GM21786 (cell line): Measurements from ENCODE around the gene IPO13.

Experiments
- ATAC-seq: cut with Tn5 transposase; IDR thresholded peaks from one replicate; pipeline ENCODE4 v1.9.1; 2021; ENCODE audit not compliant: unreplicated experiment

Gene IPO13

DNA sequence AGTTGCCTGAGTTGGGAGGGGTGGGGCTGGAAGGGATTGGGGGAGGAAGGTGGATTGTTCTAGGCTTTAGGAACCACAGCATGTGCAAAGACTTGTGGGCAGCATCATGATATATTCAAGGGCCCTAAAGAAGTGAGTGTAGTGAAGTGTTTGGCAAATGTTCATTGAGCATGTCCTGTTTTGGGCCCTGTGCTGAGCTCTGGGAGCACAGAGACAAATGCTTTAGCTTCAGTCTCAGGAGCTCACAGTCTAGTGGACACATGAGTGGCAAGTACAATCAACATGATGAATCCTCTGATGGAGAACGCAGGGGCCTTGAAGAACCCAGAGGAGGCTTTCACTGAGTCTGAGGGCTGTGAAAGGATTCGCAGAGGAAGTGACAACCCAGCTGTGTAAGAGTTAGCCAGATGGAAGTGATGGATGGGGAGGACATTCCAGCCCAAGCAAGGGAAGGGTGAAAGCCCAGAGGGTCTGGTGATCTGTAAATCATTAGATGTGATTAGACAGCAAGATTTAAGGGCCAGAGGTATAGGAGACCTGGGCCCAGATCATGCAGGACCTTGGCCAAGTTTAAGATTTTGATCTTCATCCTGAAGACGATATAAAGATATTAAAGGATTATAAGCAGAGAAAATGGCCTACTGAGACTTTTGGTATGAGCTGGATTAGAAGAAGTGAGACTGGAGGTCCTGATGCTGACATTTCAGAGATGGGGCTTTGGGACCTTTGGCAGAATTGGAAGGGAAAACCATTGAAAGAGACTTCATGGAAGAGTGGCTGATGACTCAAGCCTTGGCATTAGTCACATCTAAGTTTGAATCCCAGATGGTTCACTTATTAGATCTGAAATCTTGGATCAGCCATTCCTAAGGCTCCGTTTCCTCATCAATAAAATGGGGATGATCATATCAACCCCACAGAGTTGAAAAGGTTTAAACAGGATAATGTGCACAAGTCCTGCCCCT, 4.6 kb downstream of the IPO13 start:
- no peak for ATAC-seq

DNA sequence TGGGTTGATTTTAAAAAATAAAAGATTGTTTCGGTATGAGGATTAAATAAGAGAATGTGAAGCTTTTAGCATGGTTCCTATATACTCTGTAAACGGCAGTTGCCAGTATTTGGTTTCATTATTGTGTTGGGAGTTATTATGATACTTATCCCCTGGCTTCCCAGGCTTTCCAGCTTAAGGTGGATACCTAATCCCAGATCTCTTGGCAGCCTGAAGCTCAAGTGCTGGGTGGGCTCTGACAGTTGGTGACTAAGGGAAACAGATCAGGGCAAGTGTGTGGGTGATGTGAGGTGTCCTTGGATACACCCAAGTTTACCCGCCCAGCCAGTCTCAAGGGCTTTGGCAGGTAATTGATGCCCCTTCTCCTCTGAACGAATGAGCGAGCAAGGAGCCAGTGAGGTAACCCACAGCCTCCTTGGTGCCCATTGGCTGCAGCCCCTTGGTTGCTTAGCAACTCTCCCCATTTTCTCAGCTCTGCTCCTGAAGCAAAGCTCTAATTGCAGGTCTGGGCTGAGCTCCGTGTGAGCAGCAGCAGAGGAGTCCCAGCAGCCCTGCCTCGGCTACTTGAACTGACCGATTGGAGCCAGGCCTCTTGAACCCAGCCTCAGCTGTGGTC, 6.1 kb downstream of the IPO13 start:
- ATAC-seq, result no peak

DNA sequence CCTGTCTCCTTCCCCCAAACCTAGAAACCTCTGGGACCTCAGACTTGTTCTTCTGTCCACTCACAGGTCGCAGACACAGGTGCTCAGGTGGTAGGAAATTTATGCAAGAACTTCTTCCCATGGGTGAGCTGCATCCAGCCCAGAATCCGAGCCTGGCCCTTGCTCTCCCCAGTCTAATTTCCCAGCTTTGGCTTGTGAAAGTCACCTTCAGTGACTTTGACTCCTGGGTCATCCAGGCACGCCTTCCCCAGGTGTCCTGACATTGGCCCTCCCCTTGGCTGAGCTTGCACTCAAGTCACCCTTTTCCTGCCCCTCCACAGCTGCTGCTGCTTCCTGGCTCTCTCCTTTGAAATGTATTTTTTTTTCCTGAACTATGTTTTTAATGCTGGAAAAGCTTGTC, 6.6 kb downstream of the IPO13 start:
- no peak for ATAC-seq

DNA sequence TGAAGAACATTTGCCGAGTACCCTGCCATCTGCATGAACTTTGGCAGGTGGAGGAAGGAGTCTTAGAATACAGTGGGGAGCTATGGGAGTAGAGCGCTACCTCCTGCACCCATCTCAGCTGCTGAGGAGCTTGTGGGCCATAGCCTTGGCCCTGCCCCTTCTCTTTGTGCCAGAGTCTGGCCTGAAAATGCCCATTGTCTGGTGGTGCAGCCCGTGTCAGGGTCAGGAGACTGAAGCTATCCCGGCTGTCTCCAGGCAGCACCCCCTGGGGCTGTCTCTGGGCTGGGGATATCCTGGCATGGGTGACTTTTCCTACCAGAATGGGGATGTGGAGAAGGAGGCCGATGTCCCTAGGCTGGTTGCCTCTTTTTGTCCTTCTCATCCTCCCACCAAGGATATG, 7.3 kb downstream of the IPO13 start:
- ATAC-seq, result no peak

DNA sequence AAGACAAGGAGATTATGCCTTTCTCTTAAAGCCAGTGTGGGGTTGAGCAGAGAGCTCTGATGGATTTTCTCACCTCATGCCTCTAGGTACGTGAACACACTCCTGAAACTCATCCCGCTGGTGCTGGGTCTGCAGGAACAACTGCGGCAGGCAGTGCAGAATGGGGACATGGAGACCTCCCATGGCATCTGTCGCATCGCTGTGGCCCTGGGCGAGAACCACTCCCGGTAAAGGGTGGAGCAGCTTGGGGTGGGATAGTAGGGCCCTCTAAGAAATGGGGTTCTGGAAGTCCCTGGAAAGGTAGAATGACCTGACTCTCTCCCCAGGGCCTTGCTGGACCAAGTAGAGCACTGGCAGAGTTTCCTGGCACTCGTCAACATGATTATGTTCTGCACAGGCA, 9.5 kb downstream of the IPO13 start:
- ATAC-seq, result no peak

DNA sequence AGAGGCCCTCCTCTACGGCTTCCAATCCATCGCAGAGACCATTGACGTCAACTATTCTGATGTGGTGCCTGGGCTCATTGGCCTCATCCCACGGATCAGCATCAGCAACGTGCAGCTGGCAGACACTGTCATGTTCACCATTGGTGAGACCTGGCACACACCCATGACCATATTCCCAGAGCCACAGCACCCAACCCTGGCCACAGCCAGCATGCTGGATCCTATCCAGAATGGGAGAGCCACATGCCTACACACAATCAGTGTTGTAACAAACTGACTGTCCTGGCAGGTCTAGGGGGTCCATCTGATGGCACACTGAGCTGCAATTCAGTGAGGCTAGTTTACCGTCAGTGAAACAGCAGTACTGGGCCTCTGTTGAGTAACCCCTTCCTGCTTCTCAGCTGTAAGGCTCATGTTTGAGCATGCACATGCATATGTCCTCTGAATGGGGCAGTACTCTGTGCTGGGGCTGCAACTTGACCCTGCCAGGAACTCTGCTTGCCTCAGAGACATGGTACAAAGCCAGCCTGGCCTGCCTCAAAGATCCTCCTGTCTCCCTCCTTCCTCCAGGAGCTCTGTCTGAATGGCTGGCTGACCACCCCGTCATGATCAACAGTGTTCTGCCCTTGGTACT, 10.8 kb downstream of the IPO13 start:
- ATAC-seq, result no peak

DNA sequence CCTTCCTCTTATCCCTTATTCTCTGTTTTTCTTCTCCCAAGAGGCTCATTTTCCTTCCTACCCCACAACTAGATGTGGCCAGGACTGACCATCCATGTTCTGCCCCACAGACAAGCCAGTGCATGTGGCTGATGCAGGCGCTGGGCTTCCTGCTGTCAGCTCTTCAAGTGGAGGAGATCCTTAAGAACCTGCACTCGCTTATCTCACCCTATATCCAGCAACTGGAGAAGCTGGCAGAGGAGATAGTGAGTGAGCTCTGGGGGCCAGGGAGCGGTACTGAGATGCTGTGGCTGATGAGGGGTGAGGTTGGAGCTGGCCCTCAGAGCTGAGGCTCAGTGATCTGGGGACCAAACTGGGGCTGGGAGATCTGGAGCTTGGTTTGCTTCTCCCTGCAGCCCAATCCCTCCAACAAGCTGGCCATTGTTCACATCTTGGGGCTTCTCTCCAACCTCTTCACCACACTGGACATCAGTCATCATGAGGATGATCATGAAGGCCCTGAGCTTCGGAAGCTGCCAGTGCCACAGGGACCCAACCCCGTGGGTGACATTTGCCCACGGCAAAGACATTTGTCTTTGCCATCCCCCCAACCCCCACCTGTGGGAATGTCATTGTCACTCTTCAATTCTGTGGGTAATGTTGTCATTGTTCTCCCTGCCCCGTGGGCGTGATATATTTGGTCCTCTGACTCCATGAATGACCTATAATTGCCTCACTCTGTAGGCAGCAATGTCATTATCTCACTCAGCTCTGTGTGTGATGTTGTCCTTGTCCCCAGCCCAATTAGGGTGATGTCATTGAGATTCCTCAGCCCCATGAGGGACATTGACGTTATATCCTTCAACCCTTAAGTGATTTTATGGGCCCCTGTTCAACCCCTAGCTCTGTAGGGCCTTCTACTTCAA, 11.9 kb downstream of the IPO13 start:
- no peak for ATAC-seq

DNA sequence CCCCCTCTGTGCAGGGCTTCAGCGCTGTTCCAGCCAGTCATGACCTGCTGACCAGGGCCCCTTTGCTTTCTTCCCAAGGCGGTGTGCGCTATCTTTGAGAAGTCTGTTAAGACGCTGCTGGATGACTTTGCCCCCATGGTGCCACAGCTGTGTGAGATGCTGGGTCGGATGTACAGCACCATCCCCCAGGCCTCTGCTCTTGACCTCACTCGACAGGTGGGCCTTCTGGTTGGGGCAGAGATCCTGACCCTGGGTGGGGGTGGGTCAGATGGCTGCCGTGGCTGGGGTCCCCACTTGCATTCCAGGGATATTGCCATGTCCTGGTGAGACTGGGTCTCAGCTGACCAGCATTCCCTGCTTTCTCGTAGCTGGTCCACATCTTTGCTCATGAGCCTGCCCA, 14.0 kb downstream of the IPO13 start:
- ATAC-seq, result no peak

DNA sequence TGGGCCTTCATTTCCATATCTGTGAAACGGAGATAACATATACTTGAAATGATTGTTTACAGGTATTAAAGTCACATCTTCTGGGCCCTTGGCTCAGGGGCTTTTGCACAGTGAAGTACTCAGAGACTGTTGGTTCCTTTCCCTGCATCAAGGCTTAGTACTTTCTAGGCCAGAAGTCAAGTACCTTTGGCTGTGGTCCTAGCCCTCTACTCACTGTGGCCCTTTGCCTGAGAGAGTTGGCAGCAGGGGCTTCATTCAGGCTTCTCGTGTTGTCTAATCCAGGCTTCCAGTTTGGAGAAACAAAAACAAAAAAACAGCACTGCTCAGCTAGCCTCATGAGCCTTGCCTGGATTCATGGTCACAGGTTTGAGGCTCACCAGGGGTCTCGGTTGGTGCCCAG, 14.9 kb downstream of the IPO13 start:
- no peak for ATAC-seq

DNA sequence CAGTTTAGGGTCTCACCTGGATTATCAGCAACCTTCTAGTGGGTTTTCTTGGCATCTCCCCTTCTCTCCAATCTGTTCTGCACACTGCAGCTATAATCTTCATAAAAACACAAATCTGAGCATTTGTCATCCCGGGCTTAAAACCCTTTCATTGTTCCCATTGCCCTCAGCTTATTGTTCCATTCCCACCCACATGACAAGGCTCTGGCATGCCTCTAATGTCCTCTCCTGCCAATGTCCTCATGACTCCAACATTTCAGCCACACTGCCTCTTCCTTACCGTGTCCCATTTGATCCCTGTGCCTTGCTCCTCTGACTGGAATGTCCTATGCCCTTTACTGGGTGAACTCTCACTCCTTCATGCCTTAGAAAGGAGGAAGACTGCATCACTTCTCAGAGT, 15.6 kb downstream of the IPO13 start:
- ATAC-seq, result no peak

DNA sequence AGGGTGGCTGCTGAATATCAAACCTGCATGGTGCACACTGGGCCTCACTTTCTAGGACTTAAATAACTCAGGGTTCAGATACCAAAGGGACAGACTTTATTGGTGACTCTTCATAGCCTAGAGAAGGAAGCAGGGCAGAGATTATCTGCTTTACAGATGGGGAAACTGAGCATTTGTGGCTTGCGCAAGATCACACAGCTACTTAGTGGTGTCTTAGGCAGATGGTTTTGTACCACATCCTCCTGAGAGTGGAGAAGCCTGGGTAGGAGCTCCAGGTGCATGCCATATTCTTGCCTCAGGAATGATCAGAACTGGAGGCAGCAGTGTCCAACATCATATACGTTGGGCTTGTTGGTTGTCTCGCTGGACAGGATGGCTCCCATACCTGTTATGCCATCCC, 16.3 kb downstream of the IPO13 start:
- ATAC-seq, result no peak

DNA sequence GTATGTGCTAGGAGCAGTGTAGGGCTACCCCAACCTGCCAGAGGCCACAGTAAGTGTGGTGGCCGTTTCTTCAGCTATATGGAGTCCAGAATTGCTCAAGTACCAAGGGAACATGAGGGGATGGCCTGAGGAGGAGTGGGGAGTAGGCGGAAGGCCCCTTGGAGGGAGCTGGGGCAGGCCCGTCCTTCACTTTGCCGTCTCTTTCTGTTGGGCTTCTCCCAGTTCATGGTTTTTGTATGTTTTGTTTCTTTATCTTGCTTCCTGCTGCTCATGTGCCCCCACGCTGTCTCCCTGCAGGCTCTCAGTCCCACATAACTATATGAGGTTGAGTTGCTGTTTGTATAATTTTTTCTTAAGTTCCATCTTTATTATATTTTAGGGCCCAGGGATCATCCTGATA, 17.1 kb downstream of the IPO13 start:
- ATAC-seq, result no peak

DNA sequence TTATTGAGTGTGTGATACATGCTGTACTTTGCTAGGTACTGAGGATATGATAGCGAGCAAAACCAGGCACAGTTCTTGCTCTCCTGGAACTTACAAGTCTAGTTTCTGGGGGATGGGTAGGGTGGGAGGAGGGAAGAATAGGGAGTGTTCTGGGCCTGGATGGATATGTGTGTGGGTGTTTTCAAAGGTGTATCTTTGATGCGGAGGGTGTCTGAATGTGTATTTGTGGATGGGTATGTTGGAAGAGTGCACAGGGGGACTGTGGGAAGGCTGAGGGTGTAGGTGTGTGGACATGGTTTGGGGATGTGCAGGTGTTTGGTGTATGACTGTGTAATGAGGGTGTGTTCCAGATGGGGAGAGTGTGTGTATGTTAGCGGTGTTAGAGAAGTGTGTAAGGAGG, 18.6 kb downstream of the IPO13 start:
- ATAC-seq, result no peak

DNA sequence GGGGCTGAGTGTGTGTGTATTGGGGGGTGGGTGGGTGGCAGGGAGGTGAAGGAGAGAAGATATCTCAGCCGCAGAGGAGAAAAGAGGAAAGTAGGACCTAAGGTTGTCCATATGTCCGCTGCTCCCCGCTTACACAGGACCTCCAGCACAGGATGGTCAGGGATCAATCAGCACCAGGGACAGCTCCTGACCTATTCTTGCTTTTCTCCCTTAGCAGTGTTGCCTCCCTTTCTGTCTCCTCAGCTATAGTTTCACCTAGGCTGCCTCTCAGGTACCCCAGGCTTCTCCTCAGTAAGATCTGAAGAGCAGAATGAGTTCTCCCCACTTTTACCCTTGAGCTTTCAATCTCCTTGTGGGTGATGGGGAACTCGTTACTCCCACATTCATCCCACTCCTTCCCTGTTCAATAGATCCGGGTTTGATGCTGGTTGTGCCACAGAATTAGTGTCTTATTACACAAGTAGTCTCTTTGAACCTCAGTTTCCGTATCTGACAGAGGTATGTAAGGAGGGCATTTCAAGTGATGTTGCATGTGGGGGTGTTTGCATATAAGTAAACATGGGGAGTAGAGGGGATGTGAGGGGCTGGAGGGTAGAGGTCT, 21.7 kb downstream of the IPO13 start:
- ATAC-seq, result no peak

DNA sequence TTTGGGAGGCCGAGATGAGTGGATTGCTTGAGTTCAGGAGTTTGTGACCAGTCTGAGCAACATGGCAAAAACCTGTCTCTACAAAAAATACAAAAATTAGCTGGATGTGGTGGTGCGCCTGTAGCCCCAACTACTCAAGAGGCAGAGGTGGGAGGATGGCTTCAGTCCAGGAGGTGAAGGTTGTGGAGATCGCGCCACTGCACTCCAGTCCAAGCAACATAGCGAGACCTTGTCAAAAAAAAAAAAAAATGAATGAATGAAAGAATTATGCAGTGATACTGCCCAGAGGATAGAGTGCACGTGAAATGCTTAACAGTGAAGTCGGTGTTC, 22.6 kb downstream of the IPO13 start:
- no peak for ATAC-seq

DNA sequence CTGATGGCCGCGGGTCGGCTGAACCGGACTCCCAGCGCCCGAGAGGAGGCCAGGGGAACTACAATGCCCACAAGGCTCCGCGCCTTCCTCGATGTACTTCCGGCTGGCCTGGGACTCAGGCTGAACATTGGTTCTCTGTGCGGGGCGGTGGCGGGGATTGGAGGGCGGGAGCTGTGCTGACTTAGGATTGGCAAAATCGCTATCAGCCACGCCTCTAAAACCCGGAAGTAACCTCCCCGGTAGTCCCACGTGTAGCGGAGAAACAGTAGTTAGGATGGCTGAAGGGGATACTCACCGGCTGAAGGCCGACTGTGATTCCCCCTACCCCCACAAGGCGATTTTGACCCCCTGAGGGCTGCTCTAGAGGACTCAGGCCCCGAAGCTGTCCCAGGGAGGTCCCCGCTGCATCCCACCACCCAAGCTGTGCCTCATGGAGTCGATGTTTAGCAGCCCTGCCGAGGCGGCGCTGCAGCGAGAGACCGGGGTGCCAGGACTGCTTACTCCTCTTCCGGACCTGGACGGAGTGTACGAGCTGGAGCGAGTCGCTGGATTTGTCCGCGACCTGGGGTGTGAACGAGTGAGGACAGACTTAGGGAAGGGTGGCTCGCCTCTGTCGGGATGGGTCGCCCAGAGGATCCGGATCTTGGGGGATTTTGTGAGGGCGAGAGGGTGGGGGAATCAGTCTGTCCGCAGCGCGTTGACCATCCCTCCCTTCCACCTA, 23.2 kb downstream of the IPO13 start, which contains the start of gene DPH2:
TSS of gene DPH2 (plus strand) at position 265 of the 721 bp plus-strand sequence. CDS start at position 431, 166 bp downstream.
- ATAC-seq, result peak; percentile 78

DNA sequence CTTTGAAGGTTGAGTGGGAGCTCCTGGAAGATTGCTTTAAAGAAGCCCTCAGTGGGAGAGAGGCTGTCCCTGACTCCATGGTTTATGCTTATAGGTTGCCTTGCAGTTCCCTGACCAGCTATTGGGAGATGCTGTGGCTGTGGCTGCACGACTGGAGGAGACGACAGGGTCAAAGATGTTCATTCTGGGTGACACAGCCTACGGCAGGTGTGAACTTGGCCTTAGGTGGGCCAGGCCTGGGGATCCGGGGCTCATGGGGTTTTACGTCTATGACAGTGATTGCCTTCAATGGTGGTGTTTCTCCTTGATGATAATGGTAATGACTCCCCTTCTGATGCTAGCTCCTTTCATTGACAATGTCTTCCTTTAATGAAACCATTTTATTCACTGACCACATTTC, 23.8 kb downstream of the IPO13 start:
- no peak for ATAC-seq

DNA sequence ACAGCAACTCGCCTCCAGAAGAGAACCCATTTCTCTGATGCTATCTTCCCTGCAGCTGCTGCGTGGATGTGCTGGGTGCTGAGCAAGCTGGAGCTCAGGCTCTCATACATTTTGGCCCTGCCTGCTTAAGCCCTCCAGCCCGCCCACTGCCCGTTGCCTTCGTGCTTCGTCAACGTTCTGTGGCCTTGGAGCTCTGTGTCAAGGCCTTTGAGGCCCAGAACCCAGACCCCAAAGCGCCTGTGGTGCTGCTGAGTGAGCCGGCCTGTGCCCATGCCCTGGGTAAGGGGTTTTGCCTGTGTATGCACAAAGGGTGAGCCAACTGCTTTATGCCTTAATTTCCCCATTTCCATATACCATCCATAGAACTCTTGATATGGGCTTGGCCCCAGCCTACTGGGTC, 24.2 kb downstream of the IPO13 start:
- no peak for ATAC-seq

DNA sequence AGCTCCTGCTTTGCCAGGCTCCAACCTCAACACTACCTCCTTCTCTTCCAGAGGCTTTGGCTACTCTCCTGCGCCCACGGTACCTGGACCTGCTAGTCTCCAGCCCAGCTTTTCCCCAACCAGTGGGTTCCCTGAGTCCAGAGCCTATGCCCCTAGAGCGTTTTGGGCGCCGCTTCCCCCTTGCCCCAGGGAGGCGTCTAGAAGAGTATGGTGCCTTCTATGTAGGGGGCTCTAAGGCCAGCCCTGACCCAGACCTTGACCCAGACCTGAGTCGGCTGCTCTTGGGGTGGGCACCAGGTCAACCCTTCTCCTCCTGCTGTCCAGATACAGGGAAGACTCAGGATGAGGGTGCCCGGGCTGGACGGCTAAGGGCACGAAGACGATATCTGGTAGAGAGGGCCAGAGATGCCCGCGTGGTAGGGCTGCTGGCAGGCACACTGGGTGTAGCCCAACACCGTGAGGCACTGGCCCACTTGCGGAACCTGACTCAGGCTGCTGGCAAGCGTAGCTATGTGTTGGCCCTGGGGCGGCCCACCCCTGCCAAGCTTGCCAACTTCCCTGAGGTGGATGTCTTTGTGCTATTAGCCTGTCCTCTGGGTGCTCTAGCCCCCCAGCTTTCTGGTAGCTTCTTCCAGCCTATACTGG, 24.7 kb downstream of the IPO13 start:
- ATAC-seq, result no peak
